Liver (tissue), 9 donors: Measurements from ENCODE around the gene NECTIN1. TPM values are rescaled to one million over a fixed set of nuclear protein-coding genes. Genes with fewer than 3 reads are reported as not detected.

Source experiments
- DNase-seq: peaks from one replicate; pipeline ENCODE4 v3.0.0-alpha.2; 2017; ENCODE audit warnings: low spot score
- H3K27ac ChIP-seq, 2 donors: one replicate each; pipeline ENCODE4 v1.7.0; 2013; ENCODE audit warnings: inconsistent platforms in 2 of 2, low read length in 2 of 2, control low read depth in 1 of 2, low read depth in 1 of 2, mild to moderate bottlenecking in 1 of 2
- H3K27me3 ChIP-seq, 4 donors: one replicate each; pipeline versions ENCODE4 v1.6.1 to v1.7.0; 2013; ENCODE audit warnings: low read length in 3 of 4, inconsistent platforms in 1 of 4, mild to moderate bottlenecking in 1 of 4, moderate library complexity in 1 of 4; ENCODE audit not compliant: control insufficient read depth in 4 of 4, insufficient read depth in 4 of 4
- H3K36me3 ChIP-seq, 4 donors: one replicate each; pipeline versions ENCODE4 v1.6.1 to v1.7.0; 2013; ENCODE audit warnings: low read length in 3 of 4, mild to moderate bottlenecking in 3 of 4, low read depth in 1 of 4, moderate library complexity in 1 of 4; ENCODE audit not compliant: control insufficient read depth in 4 of 4, insufficient read depth in 3 of 4
- H3K4me1 ChIP-seq, 4 donors: one replicate each; pipeline versions ENCODE4 v1.6.1 to v1.7.0; 2013; ENCODE audit warnings: low read length in 3 of 4, mild to moderate bottlenecking in 3 of 4, moderate library complexity in 1 of 4; ENCODE audit not compliant: control insufficient read depth in 4 of 4, insufficient read depth in 4 of 4
- H3K4me3 ChIP-seq, 3 donors: one replicate each; pipeline versions ENCODE4 v1.6.1 to v1.7.0; 2013; ENCODE audit warnings: low read length in 3 of 3, control low read depth in 1 of 3, low read depth in 1 of 3, mild to moderate bottlenecking in 1 of 3
- H3K9ac ChIP-seq, 2 donors: one replicate each; pipeline ENCODE4 v1.7.0; 2013; ENCODE audit warnings: low read length in 2 of 2, mild to moderate bottlenecking in 2 of 2, moderate library complexity in 2 of 2, control low read depth in 1 of 2, low read depth in 1 of 2
- H3K9me3 ChIP-seq, 4 donors: one replicate each; pipeline versions ENCODE4 v1.6.1 to v1.7.0; 2013; ENCODE audit warnings: low read length in 3 of 4; ENCODE audit not compliant: control insufficient read depth in 4 of 4
- EGR1 ChIP-seq, 2 donors: IDR thresholded peaks; 2 replicates each; pipeline ENCODE4 v1.6.1; 2016 to 2018; ENCODE audit warnings: antibody characterized with exemption in 2 of 2, low read depth in 2 of 2
- FOXA1 ChIP-seq: IDR thresholded peaks from 2 replicates; pipeline ENCODE4 v1.6.1; 2016; ENCODE audit warnings: antibody characterized with exemption
- FOXA2 ChIP-seq: IDR thresholded peaks from 2 replicates; pipeline ENCODE4 v1.6.1; 2016; ENCODE audit warnings: antibody characterized with exemption
- GABPA ChIP-seq, 2 donors: IDR thresholded peaks in 1 of 2; conservative IDR thresholded peaks in 1 of 2; 2 replicates each; pipeline ENCODE4 v1.6.1; 2016; ENCODE audit warnings: antibody characterized with exemption in 2 of 2, mild to moderate bottlenecking in 1 of 2, moderate library complexity in 1 of 2
- HNF4A ChIP-seq, 2 donors: conservative IDR thresholded peaks; 2 replicates each; pipeline ENCODE4 v1.6.1; 2016; ENCODE audit warnings: antibody characterized with exemption in 2 of 2, mild to moderate bottlenecking in 2 of 2
- HNF4G ChIP-seq: IDR thresholded peaks from 2 replicates; pipeline ENCODE4 v1.6.1; 2016; ENCODE audit warnings: antibody characterized with exemption
- JUND ChIP-seq, 2 donors: IDR thresholded peaks; 2 replicates each; pipeline ENCODE4 v1.6.1; 2016; ENCODE audit warnings: antibody characterized with exemption in 2 of 2
- NR2F2 ChIP-seq: IDR thresholded peaks from 2 replicates; pipeline ENCODE4 v1.6.1; 2016; ENCODE audit warnings: antibody characterized with exemption
- REST ChIP-seq: IDR thresholded peaks from 2 replicates; pipeline ENCODE4 v1.6.1; 2016; ENCODE audit warnings: antibody characterized with exemption, mild to moderate bottlenecking
- RXRA ChIP-seq, 2 donors: IDR thresholded peaks; 2 replicates each; pipeline ENCODE4 v1.6.1; 2017 to 2018; ENCODE audit warnings: antibody characterized with exemption in 2 of 2, mild to moderate bottlenecking in 1 of 2
- SP1 ChIP-seq: IDR thresholded peaks from 2 replicates; pipeline ENCODE4 v1.6.1; 2018; ENCODE audit warnings: antibody characterized with exemption, mild to moderate bottlenecking
- YY1 ChIP-seq: IDR thresholded peaks from 2 replicates; pipeline ENCODE4 v1.6.1; 2016; ENCODE audit warnings: antibody characterized with exemption, mild to moderate bottlenecking
- WGBS: extraction: QIAGEN DNeasy Blood & Tissue Kit; methylation state at CpG from one replicate; pipeline ENCODE4 v1.1.7; 2013; 5-methylcytosine and 5-hydroxymethylcytosine counted together
- polyA plus RNA-seq, 2 donors: library from polyadenylated mRNA; stranded (reverse) in 1 of 2; unstranded in 1 of 2; fragments of 200-250 nt in 1 of 2; fragments of >200 nt in 1 of 2; fragmentation: Nextera tagmentation in 1 of 2; extraction: Ambion mirVana in 1 of 2; gene quantifications; one replicate each; pipeline versions ENCODE4 v1.2.1 to v1.2.3, GENCODE V29; 2013 to 2015
- total RNA-seq, 2 donors: library from RNA; depleted of rRNA; stranded (reverse); fragments of >200 nt; gene quantifications; one replicate each; pipeline ENCODE4 v1.2.3, GENCODE V29; 2014
- TF ChIP-seq, protein P1 (sequence below): IDR thresholded peaks from 2 replicates; pipeline ENCODE4 v1.6.1; 2016; ENCODE audit warnings: antibody characterized with exemption
- TF ChIP-seq, protein P2 (sequence below): IDR thresholded peaks from 2 replicates; pipeline ENCODE4 v1.6.1; 2016; ENCODE audit warnings: antibody characterized with exemption
- TF ChIP-seq, protein P3 (sequence below): fragments of 150-350 bp; IDR thresholded peaks from 2 replicates; pipeline ENCODE4 v1.5.1; 2017; ENCODE audit warnings: improper control_type of control experiment, low read depth, low read length; ENCODE audit not compliant: missing input control
- TF ChIP-seq, protein P4 (sequence below): IDR thresholded peaks from 2 replicates; pipeline ENCODE4 v1.6.1; 2016; ENCODE audit warnings: antibody characterized with exemption
- donor health status: healthy.
- donor health status: healthy.
- donor health status: healthy.
- donor health status: healthy.
- donor health status: healthy.

NECTIN1 gene
- total and polyA plus RNA-seq, 4 donors: 0.69 to 7.7 (median 5.0) TPM

DNA sequence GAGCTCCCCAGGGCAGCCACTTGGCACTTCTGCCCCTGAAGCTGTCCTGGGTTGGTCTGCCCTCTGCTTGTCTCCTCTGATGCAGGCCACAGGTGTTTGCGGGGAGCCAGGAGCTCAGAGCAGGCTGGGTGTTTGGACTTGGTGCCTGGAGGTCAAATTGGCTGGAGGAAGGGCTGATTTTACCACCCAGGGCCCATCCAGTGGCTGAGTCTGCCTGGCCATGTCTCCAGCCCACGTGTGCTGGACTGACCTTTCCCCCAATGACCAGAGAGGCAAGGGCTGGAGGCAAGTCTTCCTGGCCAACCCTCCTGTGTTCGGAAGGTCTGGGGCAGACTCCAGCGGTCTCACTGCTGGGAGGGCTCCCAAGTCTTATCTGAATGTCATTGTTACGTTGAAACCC, 84.0 kb downstream of the NECTIN1 start:
- no peak for DNase-seq
- WGBS: 52% methylated on average over 5 of the region's 5 CpGs
- no peaks in the 10 kb centered on the region for H3K9me3 ChIP-seq
- peak; percentile 47 to 73 for TF ChIP-seq HNF4A (conservative IDR thresholded peaks at IDR 0.05)
- no peak for TF ChIP-seq REST
- peak; percentile 64 for TF ChIP-seq SP1
- peak; percentile 62 to 84 for TF ChIP-seq RXRA (IDR thresholded peaks at IDR 0.05)
- TF ChIP-seq JUND (IDR thresholded peaks at IDR 0.05): no peak
- H3K4me1 ChIP-seq: peaks cover 0 to 11% (median 7%) of the 10 kb centered on the region in 4 donors
- H3K36me3 ChIP-seq: no peaks in the 10 kb centered on the region
- H3K4me3 ChIP-seq: no peak overlapping the region
- H3K27me3 ChIP-seq: no peaks in the 10 kb centered on the region
- no peak overlapping the region for H3K27ac ChIP-seq
- H3K9ac ChIP-seq: no peak overlapping the region

- TF ChIP-seq HNF4G: no peak
- no peak for TF ChIP-seq RXRA (IDR thresholded peaks at IDR 0.05)
- TF ChIP-seq NR2F2: no peak
- no peak for TF ChIP-seq GABPA (IDR thresholded peaks at IDR 0.05 in 1 of 2, conservative IDR thresholded peaks at IDR 0.05 in 1 of 2)
- no peak for TF ChIP-seq HNF4A (conservative IDR thresholded peaks at IDR 0.05)
- TF ChIP-seq, protein P1, sequence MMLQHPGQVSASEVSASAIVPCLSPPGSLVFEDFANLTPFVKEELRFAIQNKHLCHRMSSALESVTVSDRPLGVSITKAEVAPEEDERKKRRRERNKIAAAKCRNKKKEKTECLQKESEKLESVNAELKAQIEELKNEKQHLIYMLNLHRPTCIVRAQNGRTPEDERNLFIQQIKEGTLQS: no peak
- TF ChIP-seq FOXA2: no peak
- TF ChIP-seq, protein P2, sequence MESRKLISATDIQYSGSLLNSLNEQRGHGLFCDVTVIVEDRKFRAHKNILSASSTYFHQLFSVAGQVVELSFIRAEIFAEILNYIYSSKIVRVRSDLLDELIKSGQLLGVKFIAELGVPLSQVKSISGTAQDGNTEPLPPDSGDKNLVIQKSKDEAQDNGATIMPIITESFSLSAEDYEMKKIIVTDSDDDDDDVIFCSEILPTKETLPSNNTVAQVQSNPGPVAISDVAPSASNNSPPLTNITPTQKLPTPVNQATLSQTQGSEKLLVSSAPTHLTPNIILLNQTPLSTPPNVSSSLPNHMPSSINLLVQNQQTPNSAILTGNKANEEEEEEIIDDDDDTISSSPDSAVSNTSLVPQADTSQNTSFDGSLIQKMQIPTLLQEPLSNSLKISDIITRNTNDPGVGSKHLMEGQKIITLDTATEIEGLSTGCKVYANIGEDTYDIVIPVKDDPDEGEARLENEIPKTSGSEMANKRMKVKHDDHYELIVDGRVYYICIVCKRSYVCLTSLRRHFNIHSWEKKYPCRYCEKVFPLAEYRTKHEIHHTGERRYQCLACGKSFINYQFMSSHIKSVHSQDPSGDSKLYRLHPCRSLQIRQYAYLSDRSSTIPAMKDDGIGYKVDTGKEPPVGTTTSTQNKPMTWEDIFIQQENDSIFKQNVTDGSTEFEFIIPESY: no peak
- TF ChIP-seq JUND (IDR thresholded peaks at IDR 0.05): no peak
- no peak for TF ChIP-seq YY1
- no peak for DNase-seq
- H3K27ac ChIP-seq: no peak overlapping the region
- WGBS: 90% methylated on average over 7 of the region's 7 CpGs
- H3K4me1 ChIP-seq: peaks cover 0 to 11% (median 7%) of the 10 kb centered on the region in 4 donors
- no peaks in the 10 kb centered on the region for H3K9me3 ChIP-seq
- H3K4me3 ChIP-seq: no peak overlapping the region
- no peaks in the 10 kb centered on the region for H3K27me3 ChIP-seq
- H3K9ac ChIP-seq: no peak overlapping the region
- no peaks in the 10 kb centered on the region for H3K36me3 ChIP-seq
Observed at GRCh38 chr11:119644502-119644901, 84.5 kb downstream of the NECTIN1 start.

DNA sequence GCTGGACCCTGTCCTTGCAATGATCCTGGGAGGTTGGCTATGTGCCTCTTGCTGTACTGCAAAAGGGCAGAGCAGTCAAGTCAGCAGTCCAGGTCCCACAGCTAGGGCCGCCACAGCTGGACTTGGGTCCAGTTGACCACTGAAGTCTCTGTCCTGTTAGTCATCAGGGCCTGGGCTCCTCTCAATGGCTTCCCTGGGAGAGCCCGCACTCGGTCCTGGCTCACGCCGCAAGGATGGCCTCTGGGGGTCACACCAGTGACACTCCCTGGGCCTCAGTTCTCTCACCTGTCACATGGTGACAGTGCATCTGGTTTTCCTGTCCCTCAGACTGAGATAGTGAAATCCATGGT, 85.1 kb downstream of the NECTIN1 start:
- Histone ChIP-seq H3K9ac (no peak overlapping the region), H3K4me1 (peaks cover 0 to 11% (median 7%) of the 10 kb centered on the region in 4 donors), H3K27me3 (no peaks in the 10 kb centered on the region), H3K27ac (no peak overlapping the region), H3K36me3 (no peaks in the 10 kb centered on the region), H3K4me3 (no peak overlapping the region), H3K9me3 (no peaks in the 10 kb centered on the region)
- 95% methylated on average over 5 of the region's 5 CpGs for WGBS
- TF ChIP-seq HNF4G (no peak), SP1 (no peak), JUND (IDR thresholded peaks at IDR 0.05) (no peak), FOXA1 (no peak), HNF4A (conservative IDR thresholded peaks at IDR 0.05) (no peak), NR2F2 (no peak), GABPA (IDR thresholded peaks at IDR 0.05 in 1 of 2, conservative IDR thresholded peaks at IDR 0.05 in 1 of 2) (no peak), EGR1 (IDR thresholded peaks at IDR 0.05; ENCODE audit: low read depth in 2 of 2) (no peak)
- TF ChIP-seq, protein P2: no peak
- TF ChIP-seq, protein P3, sequence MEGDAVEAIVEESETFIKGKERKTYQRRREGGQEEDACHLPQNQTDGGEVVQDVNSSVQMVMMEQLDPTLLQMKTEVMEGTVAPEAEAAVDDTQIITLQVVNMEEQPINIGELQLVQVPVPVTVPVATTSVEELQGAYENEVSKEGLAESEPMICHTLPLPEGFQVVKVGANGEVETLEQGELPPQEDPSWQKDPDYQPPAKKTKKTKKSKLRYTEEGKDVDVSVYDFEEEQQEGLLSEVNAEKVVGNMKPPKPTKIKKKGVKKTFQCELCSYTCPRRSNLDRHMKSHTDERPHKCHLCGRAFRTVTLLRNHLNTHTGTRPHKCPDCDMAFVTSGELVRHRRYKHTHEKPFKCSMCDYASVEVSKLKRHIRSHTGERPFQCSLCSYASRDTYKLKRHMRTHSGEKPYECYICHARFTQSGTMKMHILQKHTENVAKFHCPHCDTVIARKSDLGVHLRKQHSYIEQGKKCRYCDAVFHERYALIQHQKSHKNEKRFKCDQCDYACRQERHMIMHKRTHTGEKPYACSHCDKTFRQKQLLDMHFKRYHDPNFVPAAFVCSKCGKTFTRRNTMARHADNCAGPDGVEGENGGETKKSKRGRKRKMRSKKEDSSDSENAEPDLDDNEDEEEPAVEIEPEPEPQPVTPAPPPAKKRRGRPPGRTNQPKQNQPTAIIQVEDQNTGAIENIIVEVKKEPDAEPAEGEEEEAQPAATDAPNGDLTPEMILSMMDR: no peak
- TF ChIP-seq, protein P4, sequence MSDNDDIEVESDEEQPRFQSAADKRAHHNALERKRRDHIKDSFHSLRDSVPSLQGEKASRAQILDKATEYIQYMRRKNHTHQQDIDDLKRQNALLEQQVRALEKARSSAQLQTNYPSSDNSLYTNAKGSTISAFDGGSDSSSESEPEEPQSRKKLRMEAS: no peak
- DNase-seq: no peak
